SK-N-SH (cell line): ENCODE data around the gene PTCH2. TPM values are rescaled to one million over a fixed set of nuclear protein-coding genes. Genes with fewer than 3 reads are reported as not detected.

Experiments
- CTCF ChIA-PET: fragments of 300-600, 350-600 bp; formaldehyde crosslinking; extraction: SDS; loops from one replicate; lab custom pipeline; 2021; lab: Yijun Ruan, JAX
- POLR2A ChIA-PET: fragments of 350-600 bp; sonication (Branson Sonifier 250); formaldehyde crosslinking; extraction: SDS; loops from one replicate; lab custom pipeline; 2020; ENCODE audit warnings: antibody characterized with exemption, inconsistent platforms; lab: Yijun Ruan, JAX
- DNase-seq: peaks from one replicate; pipeline ENCODE4 v3.0.0; 2012
- H2AFZ ChIP-seq: fragments of 200-600 bp; sonication (generic); 2 replicates; pipeline ENCODE4 v1.8.1; 2016; ENCODE audit warnings: antibody characterized with exemption, mild to moderate bottlenecking, low read depth
- H3F3A ChIP-seq: fragments of 200-600 bp; sonication (generic); replicated peaks from 2 replicates; pipeline ENCODE3; 2016; ENCODE audit warnings: antibody characterized with exemption, mild to moderate bottlenecking; ENCODE audit not compliant: insufficient read depth
- H3K27ac ChIP-seq, 2 experiments: fragments of 200-500 bp in 1 of 2; fragments of 200-600 bp in 1 of 2; sonication (Bioruptor generic) in 1 of 2; sonication (generic), shearing (Covaris generic) in 1 of 2; 2 replicates each; pipeline versions ENCODE4 v1.5.1 to v1.6.1; 2014 to 2016; ENCODE audit warnings: low read depth in 2 of 2, inconsistent platforms in 1 of 2, low read length in 1 of 2, mild to moderate bottlenecking in 1 of 2, mixed read lengths in 1 of 2
- H3K27me3 ChIP-seq: fragments of 200-600 bp; sonication (generic), shearing (Covaris generic); 2 replicates; pipeline ENCODE4 v1.6.1; 2016; ENCODE audit warnings: mixed run types; ENCODE audit not compliant: insufficient read depth
- H3K36me3 ChIP-seq, 2 experiments: fragments of 200-500 bp in 1 of 2; fragments of 200-600 bp in 1 of 2; sonication (Bioruptor generic) in 1 of 2; sonication (generic) in 1 of 2; replicated peaks in 1 of 2; 2 replicates each; pipeline versions ENCODE3 to v1.5.1; 2014 to 2016; ENCODE audit warnings: low read length in 1 of 2, mild to moderate bottlenecking in 1 of 2; ENCODE audit not compliant: insufficient read depth in 2 of 2, control insufficient read depth in 1 of 2
- H3K4me1 ChIP-seq, 2 experiments: fragments of 200-500 bp in 1 of 2; fragments of 200-600 bp in 1 of 2; sonication (Bioruptor generic) in 1 of 2; sonication (generic), shearing (Covaris generic) in 1 of 2; 2 replicates each; pipeline versions ENCODE4 v1.5.1 to v1.6.1; 2014 to 2016; ENCODE audit warnings: low read depth in 1 of 2, low read length in 1 of 2, mixed run types in 1 of 2; ENCODE audit not compliant: insufficient read depth in 2 of 2, control insufficient read depth in 1 of 2
- H3K4me2 ChIP-seq: fragments of 200-600 bp; sonication (generic), shearing (Covaris generic); 2 replicates; pipeline ENCODE4 v1.6.1; 2017; ENCODE audit warnings: mixed run types
- H3K4me3 ChIP-seq, 2 experiments: fragments of 200-500 bp in 1 of 2; fragments of 200-600 bp in 1 of 2; sonication (Bioruptor generic) in 1 of 2; sonication (generic), shearing (Covaris generic) in 1 of 2; 2 replicates each; pipeline versions ENCODE4 v1.5.1 to v1.8.1; 2014 to 2016; ENCODE audit warnings: low read depth in 2 of 2, inconsistent platforms in 1 of 2, low read length in 1 of 2, mild to moderate bottlenecking in 1 of 2, mixed read lengths in 1 of 2, moderate library complexity in 1 of 2
- H3K79me2 ChIP-seq: fragments of 200-600 bp; sonication (generic); 2 replicates; pipeline ENCODE4 v1.8.1; 2017; ENCODE audit warnings: mild to moderate bottlenecking; ENCODE audit not compliant: insufficient read depth
- H3K9ac ChIP-seq: fragments of 200-600 bp; sonication (generic); 2 replicates; pipeline ENCODE4 v1.6.1; 2017; ENCODE audit warnings: mixed run types
- H3K9me2 ChIP-seq: fragments of 200-600 bp; sonication (generic); 2 replicates; pipeline ENCODE4 v1.6.1; 2017; ENCODE audit warnings: mixed run types
- H3K9me3 ChIP-seq: fragments of 200-600 bp; sonication (generic); 2 replicates; pipeline ENCODE4 v1.6.1; 2017; ENCODE audit warnings: mixed run types, mild to moderate bottlenecking, moderate library complexity
- H4K20me1 ChIP-seq: fragments of 200-600 bp; sonication (generic); 2 replicates; pipeline ENCODE4 v1.6.1; 2017; ENCODE audit warnings: mild to moderate bottlenecking, mixed run types; ENCODE audit not compliant: insufficient read depth
- CHD2 ChIP-seq: fragments of 150-350 bp; IDR thresholded peaks from 2 replicates; pipeline ENCODE4 v1.6.1; 2018; ENCODE audit warnings: low read length; ENCODE audit not compliant: partially characterized antibody
- EP300 ChIP-seq, 2 experiments: IDR thresholded peaks; 2 replicates each; pipeline versions ENCODE4 v1.4.0 to v1.6.1; 2012; ENCODE audit warnings: borderline replicate concordance in 1 of 2, low read depth in 1 of 2, low read length in 1 of 2
- EZH2phosphoT487 ChIP-seq: fragments of 200-600 bp; sonication (generic); IDR thresholded peaks from 2 replicates; pipeline ENCODE4 v1.6.1; 2017; ENCODE audit warnings: low read depth, mixed run types, mild to moderate bottlenecking, antibody characterized with exemption, moderate library complexity, borderline replicate concordance
- FOSL2 ChIP-seq: IDR thresholded peaks from 2 replicates; pipeline ENCODE4 v1.4.0; 2012; ENCODE audit warnings: low read depth, mild to moderate bottlenecking, moderate library complexity, borderline replicate concordance
- FOXJ3 ChIP-seq: sonication (generic); formaldehyde crosslinking; IDR thresholded peaks from 2 replicates; pipeline ENCODE4 v1.5.1; 2020; ENCODE audit warnings: mild to moderate bottlenecking, missing genetic modification reagents
- FOXM1 ChIP-seq: IDR thresholded peaks from 2 replicates; pipeline ENCODE4 v1.4.0; 2012; ENCODE audit warnings: low read depth, mild to moderate bottlenecking
- IRF3 ChIP-seq: fragments of 150-350 bp; IDR thresholded peaks from 2 replicates; pipeline ENCODE4 v1.6.1; 2016; ENCODE audit warnings: mild to moderate bottlenecking, low read depth, low read length
- JUND ChIP-seq: IDR thresholded peaks from 2 replicates; pipeline ENCODE4 v1.4.0; 2012
- MEF2A ChIP-seq: IDR thresholded peaks from 2 replicates; pipeline ENCODE4 v1.4.0; 2012; ENCODE audit warnings: low read depth, borderline replicate concordance
- MXI1 ChIP-seq: IDR thresholded peaks from 2 replicates; pipeline ENCODE4 v1.6.1; 2012; ENCODE audit warnings: mild to moderate bottlenecking, low read depth, low read length, improper control_type of control experiment
- NFIC ChIP-seq: IDR thresholded peaks from 2 replicates; pipeline ENCODE4 v1.4.0; 2012; ENCODE audit warnings: borderline replicate concordance
- NRF1 ChIP-seq: IDR thresholded peaks from 2 replicates; pipeline ENCODE4 v1.6.1; 2012; ENCODE audit warnings: low read depth, mild to moderate bottlenecking, low read length
- PBX3 ChIP-seq: IDR thresholded peaks from 2 replicates; pipeline ENCODE4; 2012
- POLR2AphosphoS5 ChIP-seq: IDR thresholded peaks from 2 replicates; pipeline ENCODE4 v1.6.1; 2012; ENCODE audit warnings: low read depth, low read length
- RCOR1 ChIP-seq: fragments of 150-350 bp; IDR thresholded peaks from 2 replicates; pipeline ENCODE4 v1.6.1; 2017; ENCODE audit warnings: antibody characterized with exemption, low read length
- RXRA ChIP-seq: IDR thresholded peaks from 2 replicates; pipeline ENCODE4 v1.4.0; 2012; ENCODE audit warnings: low read depth, mild to moderate bottlenecking, borderline replicate concordance
- SIN3A ChIP-seq: IDR thresholded peaks from 2 replicates; pipeline ENCODE4 v1.6.1; 2012; ENCODE audit warnings: low read depth, mild to moderate bottlenecking, low read length, moderate library complexity, borderline replicate concordance
- SMC3 ChIP-seq: IDR thresholded peaks from 2 replicates; pipeline ENCODE4 v1.6.1; 2012; ENCODE audit warnings: low read depth, low read length, improper control_type of control experiment
- TAF1 ChIP-seq: IDR thresholded peaks from 2 replicates; pipeline ENCODE4 v1.6.1; 2012; ENCODE audit warnings: low read depth, mild to moderate bottlenecking, low read length, moderate library complexity, borderline replicate concordance
- TCF12 ChIP-seq: IDR thresholded peaks from 2 replicates; pipeline ENCODE4 v1.4.0; 2012
- TEAD4 ChIP-seq: IDR thresholded peaks from 2 replicates; pipeline ENCODE4 v1.4.0; 2012; ENCODE audit warnings: mild to moderate bottlenecking, borderline replicate concordance; ENCODE audit not compliant: insufficient read depth
- USF1 ChIP-seq: IDR thresholded peaks from 2 replicates; pipeline ENCODE4 v1.4.0; 2012; ENCODE audit warnings: low read depth, borderline replicate concordance
- YY1 ChIP-seq: IDR thresholded peaks from 2 replicates; pipeline ENCODE4 v1.4.0; 2012; ENCODE audit warnings: low read depth, mild to moderate bottlenecking
- WGBS: methylation state at CpG from one replicate; pipeline ENCODE4 v1.1.6; 2017; ENCODE audit warnings: low lambda C conversion rate; 5-methylcytosine and 5-hydroxymethylcytosine counted together
- polyA plus RNA-seq, 3 experiments: library from polyadenylated mRNA; depleted of rRNA; stranded (reverse); fragments of >200 nt; gene quantifications; 2 replicates each; pipeline ENCODE4 v1.2.3, GENCODE V29; 2012
- TF ChIP-seq, protein P1 (sequence below): IDR thresholded peaks from 2 replicates; pipeline ENCODE4 v1.4.0; 2012; ENCODE audit warnings: low read depth, borderline replicate concordance
- TF ChIP-seq, protein P2 (sequence below): fragments of 200-600 bp; sonication (generic); IDR thresholded peaks from 2 replicates; pipeline ENCODE4 v1.6.1; 2017; ENCODE audit warnings: antibody characterized with exemption, mild to moderate bottlenecking, moderate library complexity

Gene PTCH2
- polyA plus RNA-seq, 1 of the 3 experiments (the other 2 are of a cell fraction) = 1.2 TPM

GRCh38 chr1:44775078-44775929 lies 67.7 kb downstream of the PTCH2 start, which contains the start of gene RPS8:
Gene RPS8 (plus strand): TSS chr1:44775540. CDS start chr1:44775597, 57 bp downstream.
- POLR2A ChIA-PET = interaction anchor here (0.6 to 2.5 kb wide), 25 partner anchors 9 to 565 kb away, joined by 3 to 22 read pairs (median 5); partner anchors contain the start of genes ARMH1, BEST4, BTBD19 and EIF2B3
- Histone ChIP-seq H3K4me3 (peak within 1 kb of the TSS; percentile 54 to 79), H3K36me3 (peaks cover 22 to 43% of the 10 kb centered on the region in 2 experiments)
- 0 out of 2 replicates have a peak, but pooled peaks have one; percentile 12 for TF ChIP-seq FOXJ3
- TF ChIP-seq SIN3A = peak; percentile 85
- TF ChIP-seq, protein P1, sequence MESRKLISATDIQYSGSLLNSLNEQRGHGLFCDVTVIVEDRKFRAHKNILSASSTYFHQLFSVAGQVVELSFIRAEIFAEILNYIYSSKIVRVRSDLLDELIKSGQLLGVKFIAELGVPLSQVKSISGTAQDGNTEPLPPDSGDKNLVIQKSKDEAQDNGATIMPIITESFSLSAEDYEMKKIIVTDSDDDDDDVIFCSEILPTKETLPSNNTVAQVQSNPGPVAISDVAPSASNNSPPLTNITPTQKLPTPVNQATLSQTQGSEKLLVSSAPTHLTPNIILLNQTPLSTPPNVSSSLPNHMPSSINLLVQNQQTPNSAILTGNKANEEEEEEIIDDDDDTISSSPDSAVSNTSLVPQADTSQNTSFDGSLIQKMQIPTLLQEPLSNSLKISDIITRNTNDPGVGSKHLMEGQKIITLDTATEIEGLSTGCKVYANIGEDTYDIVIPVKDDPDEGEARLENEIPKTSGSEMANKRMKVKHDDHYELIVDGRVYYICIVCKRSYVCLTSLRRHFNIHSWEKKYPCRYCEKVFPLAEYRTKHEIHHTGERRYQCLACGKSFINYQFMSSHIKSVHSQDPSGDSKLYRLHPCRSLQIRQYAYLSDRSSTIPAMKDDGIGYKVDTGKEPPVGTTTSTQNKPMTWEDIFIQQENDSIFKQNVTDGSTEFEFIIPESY = peak; percentile 70; the same call in 1 of the 2 replicates
- no peak for TF ChIP-seq FOSL2
- no peak for TF ChIP-seq TEAD4
- TF ChIP-seq PBX3 = no peak; the same call in 1 of the 2 replicates
- no peak for TF ChIP-seq RCOR1
- TF ChIP-seq EP300 (IDR thresholded peaks at IDR 0.05; ENCODE audit: borderline replicate concordance in 1 of 2, low read depth in 1 of 2, low read length in 1 of 2) = no peak; a peak in 1 of 4 replicates
- TF ChIP-seq NFIC = no peak
- peak; percentile 92 for TF ChIP-seq MXI1
- peak; percentile 99 for TF ChIP-seq POLR2AphosphoS5
- no peak for TF ChIP-seq RXRA
- TF ChIP-seq YY1 = peak; percentile 82
- TF ChIP-seq JUND = no peak
- peak; percentile 91 for TF ChIP-seq CHD2
- TF ChIP-seq NRF1 = no peak
- no peak; the same call in 1 of the 2 replicates for TF ChIP-seq TCF12
- no peak for TF ChIP-seq SMC3
- TF ChIP-seq, protein P2, sequence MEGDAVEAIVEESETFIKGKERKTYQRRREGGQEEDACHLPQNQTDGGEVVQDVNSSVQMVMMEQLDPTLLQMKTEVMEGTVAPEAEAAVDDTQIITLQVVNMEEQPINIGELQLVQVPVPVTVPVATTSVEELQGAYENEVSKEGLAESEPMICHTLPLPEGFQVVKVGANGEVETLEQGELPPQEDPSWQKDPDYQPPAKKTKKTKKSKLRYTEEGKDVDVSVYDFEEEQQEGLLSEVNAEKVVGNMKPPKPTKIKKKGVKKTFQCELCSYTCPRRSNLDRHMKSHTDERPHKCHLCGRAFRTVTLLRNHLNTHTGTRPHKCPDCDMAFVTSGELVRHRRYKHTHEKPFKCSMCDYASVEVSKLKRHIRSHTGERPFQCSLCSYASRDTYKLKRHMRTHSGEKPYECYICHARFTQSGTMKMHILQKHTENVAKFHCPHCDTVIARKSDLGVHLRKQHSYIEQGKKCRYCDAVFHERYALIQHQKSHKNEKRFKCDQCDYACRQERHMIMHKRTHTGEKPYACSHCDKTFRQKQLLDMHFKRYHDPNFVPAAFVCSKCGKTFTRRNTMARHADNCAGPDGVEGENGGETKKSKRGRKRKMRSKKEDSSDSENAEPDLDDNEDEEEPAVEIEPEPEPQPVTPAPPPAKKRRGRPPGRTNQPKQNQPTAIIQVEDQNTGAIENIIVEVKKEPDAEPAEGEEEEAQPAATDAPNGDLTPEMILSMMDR = no peak
- peak; percentile 28; the same call in 1 of the 2 replicates for TF ChIP-seq USF1
- no peak for TF ChIP-seq EZH2phosphoT487
- no peak for TF ChIP-seq IRF3
- TF ChIP-seq FOXM1 = peak; percentile 85
- TF ChIP-seq MEF2A = no peak
- TF ChIP-seq TAF1 = peak; percentile 98

More at GRCh38 chr1:44775078-44775929, 67.7 kb downstream of the PTCH2 start, which contains the start of gene RPS8:
- WGBS = 0% methylated on average over 42 of the region's 65 CpGs
- Histone ChIP-seq H3K9ac (peak within 1 kb of the TSS; percentile 93), H3K4me1 (peaks cover 14 to 16% of the 10 kb centered on the region in 2 experiments; a peak in 3 of 4 replicates), H3K4me2 (peak within 1 kb of the TSS; percentile 98), H3K9me3 (no peaks in the 10 kb centered on the region), H3K9me2 (no peaks in the 10 kb centered on the region), H3K27me3 (no peaks in the 10 kb centered on the region), H3F3A (peaks cover 51% of the 10 kb centered on the region), H3K79me2 (peaks cover 56% of the 10 kb centered on the region), H4K20me1 (peaks cover 41% of the 10 kb centered on the region), H3K27ac (peak within 1 kb of the TSS; percentile 84 to 87), H2AFZ (peak within 1 kb of the TSS; percentile 86)
- DNase-seq = peak; percentile 90
- CTCF ChIA-PET = interaction anchor here (1.0 to 2.7 kb wide), 10 partner anchors 9 to 59 kb away, joined by 3 to 16 read pairs (median 4); partner anchors contain the start of genes BTBD19, PLK3 and RNU5D-1
